ENCODE data around the gene RAPGEF5.

The RAPGEF5 gene

GRCh38 chr7:22216309-22216708 is 140.6 kb downstream of the RAPGEF5 start:
- H3K9ac ChIP-seq (ENCODE audit: low read length) = no peak overlapping the region
- H3K4me3 ChIP-seq (ENCODE audit: low read length) = no peak overlapping the region
- no peaks in the 10 kb centered on the region for H3K9me3 ChIP-seq (replicated peaks; ENCODE audit: insufficient read depth, low read length)
- H3K4me2 ChIP-seq (ENCODE audit: low read depth, low read length) = no peak overlapping the region
- H3K27me3 ChIP-seq (replicated peaks; ENCODE audit: insufficient read depth, low read length) = no peaks in the 10 kb centered on the region
- no peaks in the 10 kb centered on the region for H3K36me3 ChIP-seq (replicated peaks; ENCODE audit: insufficient read depth, low read length)
- H4K20me1 ChIP-seq (ENCODE audit: insufficient read depth, low read length) = no peaks in the 10 kb centered on the region
- H3F3A ChIP-seq (ENCODE audit: insufficient read depth, low read length) = no peaks in the 10 kb centered on the region
- no peaks in the 10 kb centered on the region for H3K4me1 ChIP-seq (ENCODE audit: low read length)
- H3K9me2 ChIP-seq (replicated peaks; ENCODE audit: insufficient read depth, low read length) = no peaks in the 10 kb centered on the region
- no peak for DNase-seq
- no peak overlapping the region for H2AFZ ChIP-seq (ENCODE audit: low read length)
- TF ChIP-seq EZH2 (optimal IDR thresholded peaks at IDR 0.05; ENCODE audit: low read depth, low read length) (no peak), EZH2phosphoT487 (IDR thresholded peaks at IDR 0.05; ENCODE audit: low read length) (no peak), CTCF (IDR thresholded peaks at IDR 0.05; ENCODE audit: low read length) (no peak)
- H3K79me2 ChIP-seq (ENCODE audit: low read length) = no peaks in the 10 kb centered on the region
- H3K27ac ChIP-seq (ENCODE audit: low read length) = no peak overlapping the region

GRCh38 chr7:22214000-22214399 is 143.0 kb downstream of the RAPGEF5 start:
- no peaks in the 10 kb centered on the region for H4K20me1 ChIP-seq (ENCODE audit: insufficient read depth, low read length)
- H3K9me2 ChIP-seq (replicated peaks; ENCODE audit: insufficient read depth, low read length) = no peaks in the 10 kb centered on the region
- no peak overlapping the region for H3K9ac ChIP-seq (ENCODE audit: low read length)
- TF ChIP-seq EZH2 (optimal IDR thresholded peaks at IDR 0.05; ENCODE audit: low read depth, low read length) (no peak), EZH2phosphoT487 (IDR thresholded peaks at IDR 0.05; ENCODE audit: low read length) (no peak), CTCF (IDR thresholded peaks at IDR 0.05; ENCODE audit: low read length) (no peak)
- no peaks in the 10 kb centered on the region for H3F3A ChIP-seq (ENCODE audit: insufficient read depth, low read length)
- H3K4me2 ChIP-seq (ENCODE audit: low read depth, low read length) = no peak overlapping the region
- no peaks in the 10 kb centered on the region for H3K36me3 ChIP-seq (replicated peaks; ENCODE audit: insufficient read depth, low read length)
- DNase-seq = no peak
- H2AFZ ChIP-seq (ENCODE audit: low read length) = no peak overlapping the region
- no peaks in the 10 kb centered on the region for H3K9me3 ChIP-seq (replicated peaks; ENCODE audit: insufficient read depth, low read length)
- H3K4me1 ChIP-seq (ENCODE audit: low read length) = no peaks in the 10 kb centered on the region
- H3K79me2 ChIP-seq (ENCODE audit: low read length) = no peaks in the 10 kb centered on the region
- no peaks in the 10 kb centered on the region for H3K27me3 ChIP-seq (replicated peaks; ENCODE audit: insufficient read depth, low read length)
- H3K4me3 ChIP-seq (ENCODE audit: low read length) = no peak overlapping the region
- no peak overlapping the region for H3K27ac ChIP-seq (ENCODE audit: low read length)

- Histone ChIP-seq H3K4me2 (ENCODE audit: low read depth, low read length) (no peak overlapping the region), H3F3A (ENCODE audit: insufficient read depth, low read length) (no peaks in the 10 kb centered on the region), H2AFZ (ENCODE audit: low read length) (no peak overlapping the region), H3K4me1 (ENCODE audit: low read length) (no peaks in the 10 kb centered on the region), H3K79me2 (ENCODE audit: low read length) (no peaks in the 10 kb centered on the region), H3K4me3 (ENCODE audit: low read length) (no peak overlapping the region), H3K9ac (ENCODE audit: low read length) (no peak overlapping the region), H3K27ac (ENCODE audit: low read length) (no peak overlapping the region), H3K36me3 (replicated peaks; ENCODE audit: insufficient read depth, low read length) (no peaks in the 10 kb centered on the region), H3K9me3 (replicated peaks; ENCODE audit: insufficient read depth, low read length) (no peaks in the 10 kb centered on the region), H4K20me1 (ENCODE audit: insufficient read depth, low read length) (no peaks in the 10 kb centered on the region), H3K9me2 (replicated peaks; ENCODE audit: insufficient read depth, low read length) (no peaks in the 10 kb centered on the region), H3K27me3 (replicated peaks; ENCODE audit: insufficient read depth, low read length) (no peaks in the 10 kb centered on the region)
- TF ChIP-seq CTCF (IDR thresholded peaks at IDR 0.05; ENCODE audit: low read length) (no peak), EZH2 (optimal IDR thresholded peaks at IDR 0.05; ENCODE audit: low read depth, low read length) (no peak), EZH2phosphoT487 (IDR thresholded peaks at IDR 0.05; ENCODE audit: low read length) (no peak)
- DNase-seq = no peak
These were observed 143.9 kb downstream of the RAPGEF5 start for GRCh38 chr7:22213081-22213480.
